Iris pigment epithelial cell (primary cell): ENCODE measurements around the gene FSD1L.
"Not testable (repeated sequence)": the region's sequence is repeated elsewhere in the genome, so short reads cannot be mapped to it uniquely, and the experiment has no call there.

ENCODE experiments used
- DNase-seq: peaks from one replicate; pipeline ENCODE4 v3.0.0-alpha.2; 2011; ENCODE audit warnings: low read depth

Gene FSD1L

GRCh38 chr9:105485131-105485530, 37.3 kb downstream of the FSD1L start:
- no peak for DNase-seq

- no peak for DNase-seq
These were observed 49.0 kb downstream of the FSD1L start for GRCh38 chr9:105496826-105497225.

- DNase-seq: no peak
These were observed 49.9 kb downstream of the FSD1L start for GRCh38 chr9:105497704-105498103.

GRCh38 chr9:105500108-105500766, 52.4 kb downstream of the FSD1L start:
- peak; percentile 63 for DNase-seq

- no peak for DNase-seq
These were observed 53.6 kb downstream of the FSD1L start for GRCh38 chr9:105501414-105501813.

- DNase-seq: peak; percentile 51
These were observed 54.4 kb downstream of the FSD1L start for GRCh38 chr9:105502276-105502675.

- peak; percentile 39 for DNase-seq
These were observed 56.0 kb downstream of the FSD1L start for GRCh38 chr9:105503881-105504280.

- no peak for DNase-seq
These were observed 59.4 kb downstream of the FSD1L start for GRCh38 chr9:105507096-105507790.

GRCh38 chr9:105508530-105508929, 60.7 kb downstream of the FSD1L start:
- DNase-seq: no peak

- peak; percentile 96 for DNase-seq
These were observed 62.2 kb downstream of the FSD1L start for GRCh38 chr9:105510024-105510423.

- no peak for DNase-seq
These were observed 63.6 kb downstream of the FSD1L start for GRCh38 chr9:105511446-105511845.

- no peak for DNase-seq
These were observed 68.1 kb downstream of the FSD1L start for GRCh38 chr9:105515811-105516413.

- not testable (repeated sequence) for DNase-seq
These were observed 72.0 kb downstream of the FSD1L start for GRCh38 chr9:105519710-105520369.

GRCh38 chr9:105520992-105521391, 73.2 kb downstream of the FSD1L start:
- not testable (repeated sequence) for DNase-seq

- DNase-seq: not testable (repeated sequence)
These were observed 75.0 kb downstream of the FSD1L start for GRCh38 chr9:105522618-105523385.

GRCh38 chr9:105531530-105531929, 83.7 kb downstream of the FSD1L start:
- no peak for DNase-seq

GRCh38 chr9:105535920-105536668, 88.3 kb downstream of the FSD1L start:
- peak; percentile 31 for DNase-seq

GRCh38 chr9:105539452-105539851, 91.6 kb downstream of the FSD1L start:
- DNase-seq: no peak

- DNase-seq: no peak
These were observed 94.0 kb downstream of the FSD1L start for GRCh38 chr9:105541838-105542237.

GRCh38 chr9:105554042-105554441, 106.2 kb downstream of the FSD1L start:
- DNase-seq: no peak
